ENCODE results near the gene LRRC7. TPM values are rescaled to one million over a fixed set of nuclear protein-coding genes. Genes with fewer than 3 reads are reported as not detected.

The LRRC7 gene
- total RNA-seq, 4 donors from 2014 or later: 0.11 to 0.88 (median 0.36) TPM

GRCh38 chr1:69572921-69573320 lies 5.2 kb downstream of the LRRC7 start:
- TF ChIP-seq CTCF (IDR thresholded peaks at IDR 0.05) (no peak), POLR2A (IDR thresholded peaks at IDR 0.05) (no peak)
- intact Hi-C loops (cut with DNase I; ENCODE audit: low total_unique reads): loop anchor here (5.0 kb wide), 1 partner anchor 1396 kb away; no protein-coding TSS in a partner anchor
- H3K4me3 ChIP-seq (ENCODE audit: low read depth, poor library complexity, severe bottlenecking): no peak overlapping the region
- no peak for DNase-seq (ENCODE audit: low spot score in 2 of 2)
- WGBS, 2 donors: 70 to 81% methylated on average over 2 of the region's 2 CpGs

- no peak for TF ChIP-seq CTCF (IDR thresholded peaks at IDR 0.05)
- TF ChIP-seq POLR2A (IDR thresholded peaks at IDR 0.05): no peak
- intact Hi-C loops (cut with DNase I; ENCODE audit: low total_unique reads): loop anchor here (5.0 kb wide), 1 partner anchor 1397 kb away; no protein-coding TSS in a partner anchor
- H3K4me3 ChIP-seq (ENCODE audit: low read depth, poor library complexity, severe bottlenecking): no peak overlapping the region
- no peak for DNase-seq (ENCODE audit: low spot score in 2 of 2)
- WGBS, 2 donors: 48 to 50% methylated on average over 2 of the region's 2 CpGs
Measured at GRCh38 chr1:69573911-69574310, 6.2 kb downstream of the LRRC7 start.

GRCh38 chr1:69585666-69586065 lies 17.9 kb downstream of the LRRC7 start:
- DNase-seq (ENCODE audit: low spot score in 2 of 2): no peak

GRCh38 chr1:69587391-69587790 lies 19.7 kb downstream of the LRRC7 start:
- TF ChIP-seq CTCF (IDR thresholded peaks at IDR 0.05) (no peak), POLR2A (IDR thresholded peaks at IDR 0.05) (no peak)
- intact Hi-C loops (cut with DNase I; ENCODE audit: low total_unique reads): no loop called here
- WGBS, 2 donors: 72 to 80% methylated on average over 5 of the region's 5 CpGs
- no peak overlapping the region for H3K4me3 ChIP-seq (ENCODE audit: low read depth, poor library complexity, severe bottlenecking)
- DNase-seq (ENCODE audit: low spot score in 2 of 2): no peak

More at GRCh38 chr1:69585666-69586065, 17.9 kb downstream of the LRRC7 start:
- 43 to 61% methylated on average over 2 of the region's 2 CpGs for WGBS, 2 donors
- H3K4me3 ChIP-seq (ENCODE audit: low read depth, poor library complexity, severe bottlenecking): no peak overlapping the region
- intact Hi-C loops (cut with DNase I; ENCODE audit: low total_unique reads): no loop called here
- TF ChIP-seq POLR2A (IDR thresholded peaks at IDR 0.05) (no peak), CTCF (IDR thresholded peaks at IDR 0.05) (no peak)

GRCh38 chr1:69589799-69590198 lies 22.1 kb downstream of the LRRC7 start:
- TF ChIP-seq CTCF (IDR thresholded peaks at IDR 0.05) (no peak), POLR2A (IDR thresholded peaks at IDR 0.05) (no peak)
- intact Hi-C loops (cut with DNase I; ENCODE audit: low total_unique reads): no loop called here
- H3K4me3 ChIP-seq (ENCODE audit: low read depth, poor library complexity, severe bottlenecking): no peak overlapping the region
- 86 to 88% methylated on average over 1 of the region's 1 CpG for WGBS, 2 donors
- no peak for DNase-seq (ENCODE audit: low spot score in 2 of 2)

GRCh38 chr1:69592341-69592740 lies 24.6 kb downstream of the LRRC7 start:
- DNase-seq (ENCODE audit: low spot score in 2 of 2): no peak
- intact Hi-C loops (cut with DNase I; ENCODE audit: low total_unique reads): no loop called here
- 74 to 75% methylated on average over 6 of the region's 6 CpGs for WGBS, 2 donors

More at GRCh38 chr1:69592341-69592740, 24.6 kb downstream of the LRRC7 start:
- H3K4me3 ChIP-seq (ENCODE audit: low read depth, poor library complexity, severe bottlenecking): no peak overlapping the region
- TF ChIP-seq CTCF (IDR thresholded peaks at IDR 0.05) (no peak), POLR2A (IDR thresholded peaks at IDR 0.05) (no peak)
